HG03039 (cell line): ENCODE results near the gene TBC1D8.
"Not testable (repeated sequence)": the region's sequence is repeated elsewhere in the genome, so short reads cannot be mapped to it uniquely, and the experiment has no call there.

Experiments used
- ATAC-seq: cut with Tn5 transposase; IDR thresholded peaks from one replicate; pipeline ENCODE4 v1.9.1; 2021; ENCODE audit warnings: mild to moderate bottlenecking, moderate library complexity; ENCODE audit not compliant: unreplicated experiment

TBC1D8 gene

GRCh38 chr2:101080211-101081068, 70.7 kb downstream of the TBC1D8 start:
- ATAC-seq, result no peak

DNA sequence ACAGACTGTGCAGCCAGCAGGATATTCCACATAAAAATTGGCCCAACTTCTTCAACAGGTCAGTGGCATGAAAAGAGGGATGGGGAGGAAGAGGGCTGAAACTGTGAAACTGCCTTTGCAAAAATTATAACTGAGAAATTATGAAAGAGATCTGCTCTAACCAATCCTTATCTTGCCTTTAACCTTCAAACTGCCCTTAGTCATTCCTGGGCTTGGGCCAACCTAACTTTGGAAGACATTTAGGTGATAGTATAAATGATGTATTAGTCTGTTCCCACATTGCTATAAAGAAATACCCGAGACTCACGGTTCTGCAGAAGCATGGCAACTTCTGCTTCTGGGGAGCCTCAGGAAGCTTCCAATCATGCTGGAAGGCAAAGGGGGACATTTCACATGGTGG, 74.6 kb downstream of the TBC1D8 start:
- no peak for ATAC-seq

DNA sequence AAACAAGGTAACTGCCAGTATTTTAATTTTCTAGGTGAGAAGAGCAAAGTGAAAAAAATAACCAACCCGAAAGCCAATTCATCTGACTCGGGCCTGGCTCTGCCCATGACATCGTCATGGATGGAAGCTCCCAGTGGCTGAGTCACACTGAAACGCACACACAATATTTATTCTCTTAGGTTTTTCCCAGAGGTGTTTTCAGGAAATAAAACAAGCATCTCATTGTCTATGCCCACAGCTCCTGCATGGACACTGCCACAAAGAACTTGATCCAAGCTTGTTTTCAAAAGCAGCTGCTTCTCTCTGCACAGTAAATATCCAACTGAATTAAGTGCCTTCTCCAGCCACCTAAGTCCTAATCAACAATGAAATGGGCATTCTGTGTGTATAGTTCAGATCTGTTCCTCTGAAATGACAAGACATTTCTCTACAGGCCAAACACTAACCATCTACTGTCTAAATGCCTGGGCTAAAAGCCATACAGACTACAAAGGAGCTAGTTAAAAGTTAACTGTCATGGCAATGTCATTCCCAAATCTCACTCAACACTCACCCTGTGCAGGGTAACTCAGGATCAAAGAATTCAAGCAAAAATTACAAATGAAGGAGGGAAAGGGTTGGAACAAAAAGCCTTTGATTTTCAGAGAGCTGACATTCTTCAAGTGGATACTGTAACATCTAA, 86.2 kb downstream of the TBC1D8 start:
- ATAC-seq, result peak; percentile 62

DNA sequence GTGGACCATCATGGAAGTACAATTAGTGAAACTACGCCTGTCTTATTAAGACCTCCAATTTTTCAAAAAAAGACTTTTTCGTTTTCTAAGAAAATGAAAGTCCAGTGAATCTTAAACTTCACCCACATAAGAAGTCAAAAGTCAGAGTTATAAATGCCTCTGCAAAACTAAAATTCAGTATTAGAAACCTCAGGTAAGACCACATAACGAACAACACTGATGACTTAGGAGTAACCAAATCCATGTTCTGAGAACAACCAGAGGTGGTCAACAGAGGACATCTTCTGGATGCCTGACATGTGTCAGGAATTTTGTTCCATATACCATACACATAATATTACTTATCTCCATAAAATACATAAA, 86.7 kb downstream of the TBC1D8 start:
- ATAC-seq, result peak; percentile 9

GRCh38 chr2:101064125-101064502, 87.1 kb downstream of the TBC1D8 start:
- no peak for ATAC-seq

DNA sequence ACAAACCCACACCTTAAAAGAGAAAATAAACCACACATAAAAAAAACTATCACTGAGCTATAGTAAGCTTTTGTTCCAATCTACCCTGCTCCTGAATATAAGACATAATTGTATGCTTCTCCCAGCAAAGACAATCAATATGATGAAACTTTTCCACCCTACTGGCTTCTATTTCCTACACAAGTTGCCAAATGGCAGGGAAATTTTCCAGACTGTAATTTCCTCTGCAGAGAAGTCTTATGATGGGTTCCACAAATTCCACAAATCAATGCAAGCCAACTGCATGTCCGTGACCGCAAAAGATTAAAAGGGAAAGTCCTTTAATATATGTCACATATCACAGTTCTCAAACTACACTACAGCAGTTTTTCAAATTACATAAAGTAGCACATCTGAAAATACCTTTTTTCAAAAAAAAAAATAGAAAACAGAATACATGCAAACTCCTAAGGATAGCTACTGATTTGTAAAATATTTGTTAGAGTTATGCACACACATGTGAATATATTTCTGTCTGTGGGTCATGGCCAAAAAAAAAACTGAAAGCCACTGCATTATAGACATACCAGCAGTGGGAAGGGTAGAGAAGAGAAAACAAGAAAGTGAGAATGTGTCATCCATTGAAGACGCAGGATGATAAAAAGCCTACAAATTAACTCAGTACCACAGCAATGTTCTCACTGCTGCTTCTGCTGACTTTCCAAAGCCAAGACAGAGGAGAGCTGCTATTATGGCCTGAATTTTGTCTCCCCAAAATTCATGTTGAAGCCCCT, 87.6 kb downstream of the TBC1D8 start:
- ATAC-seq, result no peak

DNA sequence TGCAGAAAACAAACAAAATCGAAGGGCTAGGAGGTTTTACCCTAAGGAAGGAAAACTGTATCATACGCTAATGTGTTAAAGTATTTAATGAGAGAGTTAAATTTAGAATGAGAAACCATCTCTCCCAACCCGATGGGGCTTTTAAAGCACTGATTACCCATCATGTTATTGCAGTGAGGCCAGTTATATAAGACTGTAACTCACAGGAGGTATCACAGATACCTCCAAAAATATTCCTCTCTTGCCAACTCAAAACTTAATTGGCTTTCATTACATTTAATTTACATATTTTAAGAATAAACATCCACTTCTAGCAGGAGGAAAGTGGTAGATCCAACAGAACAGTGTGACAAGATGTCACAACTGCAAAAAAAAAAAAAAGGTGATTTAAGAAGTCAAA, 92.8 kb downstream of the TBC1D8 start:
- no peak for ATAC-seq

- no peak for ATAC-seq
Observed at GRCh38 chr2:101057051-101057933, 93.9 kb downstream of the TBC1D8 start.

DNA sequence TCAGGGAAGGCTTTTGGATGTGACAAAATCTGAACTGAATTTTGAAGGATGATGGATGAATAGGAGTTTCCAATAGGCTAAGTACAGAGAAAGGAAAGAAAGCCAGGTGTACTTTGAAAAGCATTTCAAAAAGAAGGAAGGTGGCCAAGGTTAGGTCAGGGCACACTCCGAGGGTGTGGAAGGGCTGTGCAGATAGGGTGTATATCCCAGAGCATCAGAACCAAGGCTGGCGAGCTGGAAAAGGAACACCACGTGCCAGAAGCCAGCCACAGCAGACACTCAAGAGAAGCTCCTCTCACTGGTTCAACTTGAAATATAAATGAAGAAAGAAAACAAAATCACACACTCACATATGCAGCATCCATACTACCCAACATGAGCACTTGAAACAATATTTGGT, 98.1 kb downstream of the TBC1D8 start:
- no peak for ATAC-seq

DNA sequence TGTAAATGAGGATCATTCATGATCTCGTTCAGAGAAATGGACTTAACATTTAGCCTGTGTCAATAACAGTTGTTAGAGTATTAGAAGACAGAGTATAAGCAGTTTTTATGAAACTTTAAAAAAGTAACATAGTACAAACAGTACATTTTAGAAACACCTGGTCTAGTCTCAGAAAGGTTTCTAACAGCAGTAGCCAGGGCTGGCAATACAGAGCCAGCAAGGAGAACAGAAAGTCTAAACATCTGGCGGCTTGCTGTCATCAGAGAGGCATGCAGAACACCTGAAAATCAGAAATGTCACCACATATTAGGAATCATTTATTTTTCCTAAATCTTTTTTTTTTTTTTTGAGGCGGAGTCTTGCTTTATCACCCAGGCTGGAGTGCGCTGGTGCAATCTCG, 99.0 kb downstream of the TBC1D8 start:
- ATAC-seq, result no peak

GRCh38 chr2:101050886-101051285, 100.3 kb downstream of the TBC1D8 start:
- ATAC-seq, result not testable (repeated sequence)

DNA sequence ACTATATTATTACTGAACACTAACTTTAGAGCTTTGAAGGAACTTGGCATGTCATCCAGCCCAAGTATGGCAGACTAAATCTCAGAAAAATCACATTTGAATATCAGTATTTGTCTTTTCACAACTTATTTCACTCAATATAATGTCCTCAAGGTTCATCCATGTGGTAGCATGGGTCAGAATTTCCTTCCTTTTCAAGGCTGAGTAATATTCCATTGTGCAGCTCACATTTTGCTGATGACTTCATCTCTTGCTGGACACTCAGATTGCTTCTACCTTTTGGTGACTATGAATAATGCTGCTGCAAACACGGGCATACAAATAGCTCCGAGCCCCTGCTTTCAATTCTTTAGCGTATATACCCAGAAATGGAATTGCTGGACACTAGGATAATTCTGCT, 102.4 kb downstream of the TBC1D8 start:
- ATAC-seq, result no peak

- ATAC-seq, result no peak
Observed at GRCh38 chr2:101047774-101048173, 103.4 kb downstream of the TBC1D8 start.

GRCh38 chr2:101047075-101047766, 104.0 kb downstream of the TBC1D8 start:
- no peak for ATAC-seq

DNA sequence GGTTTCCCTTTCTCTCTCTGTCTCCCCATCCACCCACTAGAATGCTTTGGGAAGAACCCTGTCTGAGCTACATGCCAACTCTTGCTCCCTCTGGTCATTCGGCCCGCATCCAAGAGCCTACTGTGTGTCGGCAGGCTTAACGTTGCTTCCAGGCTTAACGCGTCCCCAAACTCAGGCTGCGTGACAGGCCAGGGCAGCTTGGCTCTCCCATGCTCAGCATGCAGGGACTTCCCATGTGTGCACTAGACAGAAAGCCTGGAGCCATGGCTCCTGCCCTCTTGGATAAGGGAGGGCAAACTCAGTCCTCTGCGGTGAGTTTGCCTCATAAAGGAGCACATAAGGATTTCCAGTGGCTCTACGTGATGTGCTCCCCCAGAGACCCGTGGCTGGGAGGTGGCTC, 105.9 kb downstream of the TBC1D8 start:
- no peak for ATAC-seq

- ATAC-seq, result no peak
Observed at GRCh38 chr2:101041413-101041812, 109.8 kb downstream of the TBC1D8 start.

DNA sequence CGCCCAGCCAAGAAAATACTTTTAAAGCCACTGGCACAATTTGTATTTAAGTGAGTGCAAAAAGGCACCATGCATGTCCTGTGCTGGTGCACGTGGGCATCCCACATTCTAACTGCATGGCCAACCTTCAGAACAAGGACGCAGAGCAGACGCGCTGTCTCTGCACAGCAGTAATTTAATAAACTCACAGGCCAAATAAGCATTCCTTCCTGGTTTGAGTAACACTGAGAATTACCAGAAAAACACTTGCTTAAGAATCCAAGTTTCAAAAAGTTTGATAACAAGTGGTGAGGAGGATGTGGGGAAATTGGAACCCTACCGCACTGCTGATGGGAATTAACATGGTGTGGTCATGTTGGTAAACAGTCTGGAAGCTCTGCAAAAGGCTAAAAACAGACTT, 110.4 kb downstream of the TBC1D8 start:
- ATAC-seq, result no peak

DNA sequence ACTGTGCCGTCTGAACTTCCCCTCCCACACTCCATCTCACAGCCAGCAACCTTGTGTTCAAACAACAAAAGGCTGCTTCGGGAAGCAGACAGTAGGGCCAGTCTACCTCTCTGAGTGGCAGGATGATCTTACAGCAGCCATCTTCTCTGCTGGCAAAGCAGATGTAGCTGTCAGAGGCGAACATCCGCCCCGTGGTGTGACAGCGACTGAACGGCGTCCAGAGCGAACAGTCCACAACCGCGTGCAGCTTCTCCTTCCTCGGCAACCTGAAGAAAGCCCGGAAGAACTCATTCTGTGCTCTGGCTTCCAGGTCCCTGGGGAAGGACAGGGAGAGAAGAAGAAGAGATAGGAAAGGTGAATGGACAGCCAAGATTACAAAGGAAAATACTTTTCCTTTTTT, 111.1 kb downstream of the TBC1D8 start:
- ATAC-seq, result no peak

- no peak for ATAC-seq
Observed at GRCh38 chr2:101038455-101039255, 112.5 kb downstream of the TBC1D8 start.
